ENCODE data around the gene SLC1A3. TPM values are rescaled to one million over a fixed set of nuclear protein-coding genes. Genes with fewer than 3 reads are reported as not detected.

Gene SLC1A3
- total RNA-seq, 2 donors from 2014 or later = 2.6 to 4.2 TPM

DNA sequence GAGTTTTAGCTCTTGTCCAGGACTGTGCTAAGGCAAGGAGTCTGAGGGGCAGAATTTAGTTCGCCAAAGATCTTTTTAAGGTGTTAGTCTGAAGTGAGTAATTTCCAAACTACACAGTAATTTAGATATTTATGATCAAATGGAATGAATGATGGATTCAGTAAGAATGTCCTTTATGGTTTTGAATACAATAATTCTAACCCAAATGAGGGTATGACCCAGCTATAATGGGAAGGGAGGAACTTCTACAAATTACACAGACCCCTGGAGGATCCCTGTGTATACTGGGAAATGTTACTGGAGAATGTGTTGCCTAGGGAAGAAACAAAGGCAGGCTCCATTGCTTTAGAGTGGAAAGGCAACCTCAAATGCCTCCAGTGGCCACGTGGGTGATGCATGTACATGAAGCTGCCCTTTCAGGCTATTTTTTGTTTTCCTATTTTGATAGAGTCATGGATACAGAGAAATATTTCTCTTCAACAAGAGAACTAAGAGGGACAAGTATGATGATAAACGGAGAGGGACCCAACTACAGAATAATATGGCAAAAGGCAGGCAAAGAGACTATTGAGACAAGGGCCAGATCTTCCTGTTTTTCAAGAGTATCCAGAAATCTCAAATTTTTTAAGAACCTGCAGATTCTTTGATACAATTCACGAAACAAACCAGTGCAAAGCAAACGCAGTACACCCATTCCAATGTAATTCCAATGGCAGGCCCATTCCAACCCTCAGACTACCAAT, 25.4 kb downstream of the SLC1A3 start:
- Histone ChIP-seq H3K4me1 (ENCODE audit: control insufficient read depth, insufficient read depth, low read length) (no peaks in the 10 kb centered on the region), H3K9ac (ENCODE audit: extremely low read depth, low read length, poor library complexity, severe bottlenecking) (no peak overlapping the region), H3K4me3 (ENCODE audit: low read length) (no peak overlapping the region), H3K27me3 (ENCODE audit: control insufficient read depth, insufficient read depth, low read length, poor library complexity, severe bottlenecking) (no peaks in the 10 kb centered on the region), H3K27ac (ENCODE audit: low read depth, low read length) (no peak overlapping the region), H3K36me3 (ENCODE audit: control insufficient read depth, insufficient read depth, low read length) (no peaks in the 10 kb centered on the region), H3K9me3 (ENCODE audit: control insufficient read depth, low read length) (no peaks in the 10 kb centered on the region)
- TF ChIP-seq, protein P1, sequence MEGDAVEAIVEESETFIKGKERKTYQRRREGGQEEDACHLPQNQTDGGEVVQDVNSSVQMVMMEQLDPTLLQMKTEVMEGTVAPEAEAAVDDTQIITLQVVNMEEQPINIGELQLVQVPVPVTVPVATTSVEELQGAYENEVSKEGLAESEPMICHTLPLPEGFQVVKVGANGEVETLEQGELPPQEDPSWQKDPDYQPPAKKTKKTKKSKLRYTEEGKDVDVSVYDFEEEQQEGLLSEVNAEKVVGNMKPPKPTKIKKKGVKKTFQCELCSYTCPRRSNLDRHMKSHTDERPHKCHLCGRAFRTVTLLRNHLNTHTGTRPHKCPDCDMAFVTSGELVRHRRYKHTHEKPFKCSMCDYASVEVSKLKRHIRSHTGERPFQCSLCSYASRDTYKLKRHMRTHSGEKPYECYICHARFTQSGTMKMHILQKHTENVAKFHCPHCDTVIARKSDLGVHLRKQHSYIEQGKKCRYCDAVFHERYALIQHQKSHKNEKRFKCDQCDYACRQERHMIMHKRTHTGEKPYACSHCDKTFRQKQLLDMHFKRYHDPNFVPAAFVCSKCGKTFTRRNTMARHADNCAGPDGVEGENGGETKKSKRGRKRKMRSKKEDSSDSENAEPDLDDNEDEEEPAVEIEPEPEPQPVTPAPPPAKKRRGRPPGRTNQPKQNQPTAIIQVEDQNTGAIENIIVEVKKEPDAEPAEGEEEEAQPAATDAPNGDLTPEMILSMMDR (conservative IDR thresholded peaks at IDR 0.05) = no peak
- Mint-ChIP-seq H3K27ac (no peak overlapping the region), H3K36me3 (ENCODE audit: low read depth) (no peaks in the 10 kb centered on the region), H3K4me3 (no peak overlapping the region), H3K27me3 (ENCODE audit: insufficient read depth) (no peaks in the 10 kb centered on the region), H3K4me1 (peaks cover 2% of the 10 kb centered on the region), H3K9me3 (no peaks in the 10 kb centered on the region)
- 88 to 94% methylated on average over 3 to 4 of the region's 5 CpGs for WGBS, 2 experiments (ENCODE audit: insufficient coverage in 1 of 2, insufficient read length in 1 of 2)
- DNase-seq = no peak

DNA sequence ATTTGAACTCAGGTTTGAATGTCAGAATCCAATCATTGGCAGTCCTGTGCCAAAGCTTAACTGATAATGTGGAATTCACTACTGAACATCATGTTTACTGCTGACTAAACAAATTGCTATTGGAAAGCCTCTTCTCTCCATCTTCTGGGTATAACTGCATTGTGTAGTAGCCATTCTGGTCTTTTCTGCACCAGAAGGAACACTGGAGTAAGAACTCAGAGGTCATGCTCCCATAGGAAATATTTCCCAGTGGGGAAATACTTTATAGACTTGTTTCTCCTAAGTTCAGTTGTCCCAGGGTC, 25.9 kb downstream of the SLC1A3 start:
- H3K36me3 Mint-ChIP-seq (ENCODE audit: low read depth) = no peaks in the 10 kb centered on the region
- H3K4me3 ChIP-seq (ENCODE audit: low read length) = no peak overlapping the region
- TF ChIP-seq, protein P1 (conservative IDR thresholded peaks at IDR 0.05) = no peak
- H3K9me3 Mint-ChIP-seq = no peaks in the 10 kb centered on the region
- peaks cover 2% of the 10 kb centered on the region for H3K4me1 Mint-ChIP-seq
- no peak for DNase-seq
- H3K27ac Mint-ChIP-seq = no peak overlapping the region
- no peaks in the 10 kb centered on the region for H3K27me3 Mint-ChIP-seq (ENCODE audit: insufficient read depth)
- H3K27me3 ChIP-seq (ENCODE audit: control insufficient read depth, insufficient read depth, low read length, poor library complexity, severe bottlenecking) = no peaks in the 10 kb centered on the region
- H3K27ac ChIP-seq (ENCODE audit: low read depth, low read length) = no peak overlapping the region
- H3K36me3 ChIP-seq (ENCODE audit: control insufficient read depth, insufficient read depth, low read length) = no peaks in the 10 kb centered on the region
- H3K4me3 Mint-ChIP-seq = no peak overlapping the region
- H3K4me1 ChIP-seq (ENCODE audit: control insufficient read depth, insufficient read depth, low read length) = no peaks in the 10 kb centered on the region
- no peak overlapping the region for H3K9ac ChIP-seq (ENCODE audit: extremely low read depth, low read length, poor library complexity, severe bottlenecking)
- H3K9me3 ChIP-seq (ENCODE audit: control insufficient read depth, low read length) = no peaks in the 10 kb centered on the region

DNA sequence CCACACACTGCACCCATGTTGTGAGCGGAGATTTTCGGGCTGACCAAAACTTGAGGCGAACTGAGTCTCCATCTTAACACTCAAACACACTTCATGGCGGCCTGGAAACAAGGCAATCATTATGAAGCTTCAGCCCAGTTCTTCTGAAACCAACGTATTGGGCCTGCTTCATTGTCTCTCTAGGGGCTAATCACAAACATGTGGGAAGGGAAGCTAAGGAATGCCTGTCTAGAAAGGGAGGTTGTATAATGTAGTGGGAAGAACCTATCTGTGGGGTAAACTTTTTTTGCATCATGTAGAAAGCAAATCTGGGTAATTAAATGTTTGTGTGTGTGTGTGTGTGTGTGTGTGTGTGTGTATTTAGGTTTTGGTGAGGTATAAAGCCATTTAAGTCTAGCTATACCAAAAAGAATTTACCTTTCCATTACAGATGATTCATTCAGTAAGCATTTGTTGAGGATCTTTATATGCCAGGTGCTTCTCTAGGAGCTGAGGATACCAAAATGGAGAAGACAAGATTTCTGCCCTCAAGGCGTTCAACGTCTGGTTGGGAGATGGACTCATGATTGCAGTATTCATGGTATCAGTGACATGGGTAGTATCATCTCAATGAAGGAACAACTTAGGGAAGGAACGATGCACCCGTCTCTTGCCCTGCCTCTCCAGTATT, 29.4 kb downstream of the SLC1A3 start:
- Mint-ChIP-seq H3K27ac (no peak overlapping the region), H3K4me3 (no peak overlapping the region), H3K9me3 (no peaks in the 10 kb centered on the region), H3K4me1 (peaks cover 11% of the 10 kb centered on the region), H3K36me3 (ENCODE audit: low read depth) (no peaks in the 10 kb centered on the region), H3K27me3 (ENCODE audit: insufficient read depth) (no peaks in the 10 kb centered on the region)
- Histone ChIP-seq H3K27ac (ENCODE audit: low read depth, low read length) (no peak overlapping the region), H3K4me1 (ENCODE audit: control insufficient read depth, insufficient read depth, low read length) (peaks cover 7% of the 10 kb centered on the region), H3K27me3 (ENCODE audit: control insufficient read depth, insufficient read depth, low read length, poor library complexity, severe bottlenecking) (no peaks in the 10 kb centered on the region), H3K4me3 (ENCODE audit: low read length) (no peak overlapping the region), H3K9ac (ENCODE audit: extremely low read depth, low read length, poor library complexity, severe bottlenecking) (no peak overlapping the region), H3K36me3 (ENCODE audit: control insufficient read depth, insufficient read depth, low read length) (no peaks in the 10 kb centered on the region), H3K9me3 (ENCODE audit: control insufficient read depth, low read length) (no peaks in the 10 kb centered on the region)
- TF ChIP-seq, protein P1 (conservative IDR thresholded peaks at IDR 0.05) = no peak
- no peak for DNase-seq
- 94 to 100% methylated on average over 2 to 9 of the region's 9 CpGs for WGBS, 2 experiments (ENCODE audit: insufficient coverage in 1 of 2, insufficient read length in 1 of 2)
